K562 (cell line): ENCODE data around the gene SOBP. TPM values are rescaled to one million over a fixed set of nuclear protein-coding genes. Genes with fewer than 3 reads are reported as not detected.

Source experiments
- ATAC-seq: fragments of 200-7000 bp; cut with Tn5 transposase; 3 replicates; pipeline ENCODE4 v1.9.1; 2020; ENCODE audit warnings: moderate library complexity
- BruUV-seq: library from RNA; stranded (reverse); fragments of 400-500 nt; replicated peaks from 2 replicates; lab custom pipeline; 2021; lab: Mats Ljungman, UMichigan
- CTCF ChIA-PET: fragments of 300-600 bp; formaldehyde crosslinking; extraction: SDS; loops from one replicate; lab custom pipeline; 2021; ENCODE audit warnings: low intra/inter-chr PET ratio; lab: Yijun Ruan, JAX
- POLR2A ChIA-PET: fragments of 300-600, 350-650 bp; sonication (Branson Sonifier 250); formaldehyde crosslinking; extraction: SDS; loops from one replicate; lab custom pipeline; 2021; ENCODE audit warnings: antibody characterized with exemption, inconsistent platforms; lab: Yijun Ruan, JAX
- DNase-seq, 4 experiments: peaks; one replicate each; pipeline versions ENCODE4 v3.0.0 to v3.0.0-alpha.2; 2011 to 2018; ENCODE audit warnings: low spot score in 3 of 4, mixed read lengths in 3 of 4; ENCODE audit errors: extremely low read depth in 1 of 4
- FAIRE-seq: peaks from 2 replicates; lab custom pipeline; 2011; peaks lifted over from hg19 to GRCh38; lab: Jason Lieb, UNC
- H2AFZ ChIP-seq: 2 replicates; pipeline ENCODE4 v1.6.0; 2011; ENCODE audit warnings: low read depth, low read length, control low read depth, inconsistent platforms
- H3K27ac ChIP-seq: fragments of 200-600 bp; 3 replicates; pipeline ENCODE4 v1.8.0; 2011; ENCODE audit warnings: low read depth, mild to moderate bottlenecking, control low read depth, inconsistent platforms, low read length, moderate library complexity, mixed read lengths; ENCODE audit errors: extremely low read depth
- H3K27me3 ChIP-seq, 2 experiments: fragments of 300-600 bp in 1 of 2; 2 replicates in 1 of 2; 3 replicates in 1 of 2; pipeline versions ENCODE4 v1.6.0 to v1.8.0; 2011; ENCODE audit warnings: inconsistent platforms in 2 of 2, low read length in 2 of 2, mild to moderate bottlenecking in 1 of 2, mixed read lengths in 1 of 2, moderate library complexity in 1 of 2; ENCODE audit not compliant: control insufficient read depth in 2 of 2, insufficient read depth in 2 of 2
- H3K36me3 ChIP-seq: fragments of 300-600 bp; 3 replicates; pipeline ENCODE4 v1.8.0; 2011; ENCODE audit warnings: mild to moderate bottlenecking, low read length, inconsistent platforms; ENCODE audit not compliant: control insufficient read depth, insufficient read depth
- H3K4me1 ChIP-seq, 2 experiments: fragments of 200-600 bp in 1 of 2; replicated peaks in 1 of 2; 2 replicates in 1 of 2; 3 replicates in 1 of 2; pipeline versions ENCODE4 v1.5.1 to v1.8.0; 2011; ENCODE audit warnings: inconsistent platforms in 2 of 2, low read length in 2 of 2, mild to moderate bottlenecking in 1 of 2, mixed read lengths in 1 of 2, moderate library complexity in 1 of 2; ENCODE audit not compliant: control insufficient read depth in 2 of 2, insufficient read depth in 2 of 2
- H3K4me2 ChIP-seq: 2 replicates; pipeline ENCODE4 v1.6.1; 2011; ENCODE audit warnings: low read length, control low read depth, inconsistent platforms, mixed read lengths; ENCODE audit not compliant: insufficient read depth
- H3K4me3 ChIP-seq: fragments of 200-600 bp; sonication (generic), shearing (Covaris generic); 2 replicates; pipeline ENCODE4 v1.5.1; 2016; ENCODE audit warnings: control low read depth, inconsistent platforms
- H3K79me2 ChIP-seq: fragments of 200-600 bp; 3 replicates; pipeline ENCODE4 v1.8.0; 2011; ENCODE audit warnings: low read length, inconsistent platforms; ENCODE audit not compliant: control insufficient read depth, insufficient read depth
- H3K9ac ChIP-seq, 2 experiments: 2 replicates each; pipeline versions ENCODE4 v1.6.0 to v1.6.1; 2011; ENCODE audit warnings: low read depth in 2 of 2, low read length in 2 of 2, control low read depth in 1 of 2, inconsistent platforms in 1 of 2, mild to moderate bottlenecking in 1 of 2, mixed read lengths in 1 of 2; ENCODE audit not compliant: insufficient read depth in 1 of 2
- H3K9me1 ChIP-seq: one replicate; pipeline ENCODE4 v1.6.0; 2011; ENCODE audit warnings: inconsistent platforms, mild to moderate bottlenecking, low read length, moderate library complexity; ENCODE audit not compliant: control insufficient read depth, insufficient read depth
- H3K9me3 ChIP-seq: replicated peaks from 2 replicates; pipeline ENCODE4 v1.5.1; 2011; ENCODE audit warnings: low read depth, low read length, inconsistent platforms; ENCODE audit not compliant: control insufficient read depth, insufficient read depth
- H4K20me1 ChIP-seq: replicated peaks from 2 replicates; pipeline ENCODE4 v1.6.1; 2011; ENCODE audit warnings: low read length, inconsistent platforms, mixed read lengths; ENCODE audit not compliant: control insufficient read depth, insufficient read depth
- CAMTA2 ChIP-seq: fragments of 250-450 bp; sonication (Bioruptor Pico); conservative IDR thresholded peaks from 2 replicates; pipeline ENCODE4 v1.5.1; 2022
- ELK3 ChIP-seq: fragments of 450-650 bp; formaldehyde crosslinking; IDR thresholded peaks from 2 replicates; pipeline ENCODE4 v1.4.0; 2020; ENCODE audit warnings: mild to moderate bottlenecking
- GATAD2A ChIP-seq: fragments of 450-650 bp; IDR thresholded peaks from 2 replicates; pipeline ENCODE4 v1.6.1; 2017
- GMEB1 ChIP-seq: fragments of 250-450 bp; sonication (Bioruptor Pico); IDR thresholded peaks from 2 replicates; pipeline ENCODE4 v1.4.0; 2020; ENCODE audit warnings: mild to moderate bottlenecking
- HDAC6 ChIP-seq: IDR thresholded peaks from 2 replicates; pipeline ENCODE4 v1.6.1; 2012; ENCODE audit warnings: low read depth, mild to moderate bottlenecking, control low read depth, inconsistent platforms, low read length, moderate library complexity
- MXI1 ChIP-seq: IDR thresholded peaks from 2 replicates; pipeline ENCODE4 v1.6.1; 2011; ENCODE audit warnings: low read depth, mild to moderate bottlenecking, improper control_type of control experiment, low read length
- OTX1 ChIP-seq: fragments of 450-650 bp; formaldehyde crosslinking; IDR thresholded peaks from 2 replicates; pipeline ENCODE4 v1.4.0; 2022; ENCODE audit warnings: mild to moderate bottlenecking
- PCBP2 ChIP-seq: fragments of 200-400 bp; formaldehyde crosslinking; IDR thresholded peaks from 2 replicates; pipeline ENCODE4 v1.6.1; 2018; ENCODE audit warnings: low read length, low read depth, mild to moderate bottlenecking, moderate library complexity; ENCODE audit not compliant: poor library complexity, severe bottlenecking
- PREB ChIP-seq: sonication (generic); formaldehyde crosslinking; IDR thresholded peaks from 2 replicates; pipeline ENCODE4 v1.8.1; 2023; ENCODE audit warnings: mild to moderate bottlenecking, missing genetic modification reagents
- SMC3 ChIP-seq: conservative IDR thresholded peaks from 2 replicates; pipeline ENCODE4 v1.6.1; 2011; ENCODE audit warnings: low read depth, low read length, improper control_type of control experiment; ENCODE audit not compliant: insufficient read depth
- TAF1 ChIP-seq: IDR thresholded peaks from 2 replicates; pipeline ENCODE4 v1.6.1; 2011; ENCODE audit warnings: mild to moderate bottlenecking, low read length, moderate library complexity; ENCODE audit not compliant: insufficient read depth, control insufficient read depth, severe bottlenecking; ENCODE audit errors: extremely low read depth
- TBP ChIP-seq: optimal IDR thresholded peaks from 2 replicates; pipeline ENCODE3; 2011; ENCODE audit warnings: low read depth, low read length, improper control_type of control experiment
- ZBTB43 ChIP-seq: sonication (generic); formaldehyde crosslinking; IDR thresholded peaks from 2 replicates; pipeline ENCODE4 v1.8.0; 2023; ENCODE audit warnings: mild to moderate bottlenecking, missing genetic modification reagents
- ZNF175 ChIP-seq: fragments of 200-800 bp; sonication (Bioruptor generic); IDR thresholded peaks from 2 replicates; pipeline ENCODE4 v1.6.1; 2016; ENCODE audit warnings: low read depth, mild to moderate bottlenecking, missing genetic modification characterization, missing compliant biosample characterization
- WGBS: fragments of 100-300 bp; shearing (Covaris generic); methylation state at CpG from one replicate; pipeline ENCODE4 v1.1.6; 2016; ENCODE audit warnings: low coverage, mixed read lengths; ENCODE audit not compliant: insufficient coverage; ENCODE audit errors: missing lambda C conversion rate; 5-methylcytosine and 5-hydroxymethylcytosine counted together
- in situ Hi-C: fragments of 300-500 bp; cut with MboI; formaldehyde crosslinking; loops from 4 replicates; pipeline ENCODE4 v1.15.0; 2018; ENCODE audit warnings: inconsistent platforms, mixed read lengths
- intact Hi-C: fragments of 100-400 bp; cut with micrococcal nuclease; formaldehyde crosslinking; loops from 2 replicates; pipeline ENCODE4 v1.14.2; 2022
- polyA plus RNA-seq, 8 experiments: library from polyadenylated mRNA; depleted of rRNA in 4 of 8; stranded (reverse) in 5 of 8; unstranded in 3 of 8; fragments of >200 nt; fragmentation: Nextera tagmentation in 2 of 8; fragmentation: Illumina TruSeq in 1 of 8; extraction: Ambion mirVana in 2 of 8; extraction: Trizol in 1 of 8; gene quantifications; 2 replicates each; pipeline versions ENCODE4 v1.2.1 to v1.2.3, GENCODE V29; 2011 to 2014; ENCODE audit warnings: inconsistent platforms in 1 of 8, missing spikeins in 1 of 8
- total RNA-seq, 7 experiments: library from RNA; depleted of rRNA in 6 of 7; stranded (reverse); fragments of >200 nt in 6 of 7; fragmentation: Illumina TruSeq in 2 of 7; extraction: Trizol in 2 of 7; gene quantifications; 2 replicates each; pipeline versions ENCODE4 v1.2.1 to v1.2.3, GENCODE V29; 2011 to 2021; ENCODE audit warnings: low replicate concordance in 1 of 7

The SOBP gene
- total and polyA plus RNA-seq, 9 of the 15 experiments (the other 6 are each of a cell fraction or from before 2014, with no cell fraction given) = 0.16 TPM; not detected in 8

- no peak for TF ChIP-seq ELK3 (CRISPR knock-in tag)
Measured at GRCh38 chr6:107616775-107617174, 126.9 kb downstream of the SOBP start (continued).

GRCh38 chr6:107617341-107617932, 127.5 kb downstream of the SOBP start:
- no peak overlapping the region for H3K27ac ChIP-seq
- POLR2A ChIA-PET = interaction anchor here (1.5 kb wide), 1 partner anchor 11 kb away, joined by 5 read pairs; no protein-coding TSS in a partner anchor
- no peaks in the 10 kb centered on the region for H3K9me1 ChIP-seq
- BruUV-seq = no TSS peak
- H3K79me2 ChIP-seq = no peaks in the 10 kb centered on the region
- H3K4me2 ChIP-seq = no peak overlapping the region
- WGBS = 2% methylated on average over 4 of the region's 6 CpGs
- no peaks in the 10 kb centered on the region for H3K36me3 ChIP-seq
- CTCF ChIA-PET = no interaction called here
- in situ Hi-C loops = no loop called here
- no peak for ATAC-seq
- 0 out of 2 replicates have a peak, but pooled peaks cover 6% of the 10 kb centered on the region for H4K20me1 ChIP-seq
- no peak overlapping the region for H3K4me3 ChIP-seq
- H3K9ac ChIP-seq = no peak overlapping the region
- intact Hi-C loops = no loop called here
- DNase-seq = no peak
- no peak for FAIRE-seq
- H3K9me3 ChIP-seq = no peaks in the 10 kb centered on the region
- H2AFZ ChIP-seq = no peak overlapping the region
- H3K4me1 ChIP-seq = no peaks in the 10 kb centered on the region
- H3K27me3 ChIP-seq = peaks cover 17 to 20% of the 10 kb centered on the region in 2 experiments
- TF ChIP-seq GATAD2A = no peak
- no peak for TF ChIP-seq MXI1
- TF ChIP-seq GMEB1 (CRISPR knock-in tag) = no peak
- no peak for TF ChIP-seq HDAC6
- no peak for TF ChIP-seq ZNF175
- no peak for TF ChIP-seq TAF1
- TF ChIP-seq SMC3 = no peak
- no peak for TF ChIP-seq PCBP2
- TF ChIP-seq OTX1 (CRISPR knock-in tag) = no peak
- TF ChIP-seq CAMTA2 (CRISPR knock-in tag) = no peak
- TF ChIP-seq PREB (CRISPR knock-in tag) = no peak
- no peak for TF ChIP-seq ZBTB43
- no peak for TF ChIP-seq TBP
